ENCODE measurements around the gene FBXW8. TPM values are rescaled to one million over a fixed set of nuclear protein-coding genes. Genes with fewer than 3 reads are reported as not detected.

FBXW8 gene
- polyA plus RNA-seq, 3 donors, result 2.0 to 5.2 (median 2.7) TPM

GRCh38 chr12:116881877-116882507 lies 28.8 kb upstream of the FBXW8 start:
- Mint-ChIP-seq H3K4me1 (peaks cover 21% of the 10 kb centered on the region), H3K4me3 (peak overlapping the region in 1 of 2 donors; percentile 83), H3K36me3 (peaks cover 0 to 7% of the 10 kb centered on the region in 2 donors), H3K27me3 (ENCODE audit: low read depth in 3 of 3) (peaks cover 64 to 78% (median 70%) of the 10 kb centered on the region in 3 donors), H3K9me3 (peaks cover 0 to 28% (median 10%) of the 10 kb centered on the region in 7 donors), H3K27ac (no peak overlapping the region)
- Histone ChIP-seq H3K27me3 (ENCODE audit: control insufficient read depth in 2 of 2, insufficient read depth in 2 of 2, low read length in 2 of 2) (peaks cover 55 to 69% of the 10 kb centered on the region in 2 donors), H3K79me2 (ENCODE audit: insufficient read depth, low read length) (no peaks in the 10 kb centered on the region), H4K20me1 (ENCODE audit: insufficient read depth, low read length) (no peaks in the 10 kb centered on the region), H3K27ac (ENCODE audit: low read depth in 1 of 2, low read length in 2 of 2) (no peak overlapping the region), H3K4me3 (replicated peaks in 1 of 3; ENCODE audit: low read depth in 2 of 3, low read length in 3 of 3) (no peak overlapping the region), H3K9me3 (replicated peaks in 1 of 2; ENCODE audit: control insufficient read depth in 1 of 2, insufficient read depth in 1 of 2, low read length in 2 of 2) (peaks cover 3 to 31% of the 10 kb centered on the region in 2 donors), H3K9ac (ENCODE audit: insufficient read depth, low read length, poor library complexity, severe bottlenecking) (no peak overlapping the region), H3K4me2 (replicated peaks; ENCODE audit: extremely low read depth, low read length, poor library complexity, severe bottlenecking) (peak overlapping the region; percentile 39), H2AFZ (ENCODE audit: insufficient read depth, low read depth, low read length, poor library complexity, severe bottlenecking) (no peak overlapping the region), H3K36me3 (replicated peaks in 1 of 2; ENCODE audit: control insufficient read depth in 1 of 2, insufficient read depth in 2 of 2, low read length in 2 of 2) (no peaks in the 10 kb centered on the region), H3K4me1 (ENCODE audit: control insufficient read depth in 1 of 2, insufficient read depth in 2 of 2, low read length in 2 of 2) (peaks cover 0 to 45% of the 10 kb centered on the region in 2 donors)
- intact Hi-C loops (cut with micrococcal nuclease), result no loop called here
- DNase-seq, result no peak
- TF ChIP-seq CTCF (IDR thresholded peaks at IDR 0.05), result no peak
- 4% methylated on average over 27 of the region's 29 CpGs for WGBS (ENCODE audit: insufficient coverage)

GRCh38 chr12:116882742-116883141 lies 28.0 kb upstream of the FBXW8 start:
- Histone ChIP-seq H3K36me3 (replicated peaks in 1 of 2; ENCODE audit: control insufficient read depth in 1 of 2, insufficient read depth in 2 of 2, low read length in 2 of 2) (no peaks in the 10 kb centered on the region), H3K4me1 (ENCODE audit: control insufficient read depth in 1 of 2, insufficient read depth in 2 of 2, low read length in 2 of 2) (peaks cover 0 to 45% of the 10 kb centered on the region in 2 donors), H3K79me2 (ENCODE audit: insufficient read depth, low read length) (no peaks in the 10 kb centered on the region), H4K20me1 (ENCODE audit: insufficient read depth, low read length) (no peaks in the 10 kb centered on the region), H3K4me3 (replicated peaks in 1 of 3; ENCODE audit: low read depth in 2 of 3, low read length in 3 of 3) (no peak overlapping the region), H3K9me3 (replicated peaks in 1 of 2; ENCODE audit: control insufficient read depth in 1 of 2, insufficient read depth in 1 of 2, low read length in 2 of 2) (peaks cover 3 to 31% of the 10 kb centered on the region in 2 donors), H3K9ac (ENCODE audit: insufficient read depth, low read length, poor library complexity, severe bottlenecking) (no peak overlapping the region), H3K27me3 (ENCODE audit: control insufficient read depth in 2 of 2, insufficient read depth in 2 of 2, low read length in 2 of 2) (peaks cover 48 to 62% of the 10 kb centered on the region in 2 donors), H3K4me2 (replicated peaks; ENCODE audit: extremely low read depth, low read length, poor library complexity, severe bottlenecking) (no peak overlapping the region), H3K27ac (ENCODE audit: low read depth in 1 of 2, low read length in 2 of 2) (no peak overlapping the region), H2AFZ (ENCODE audit: insufficient read depth, low read depth, low read length, poor library complexity, severe bottlenecking) (no peak overlapping the region)
- WGBS (ENCODE audit: insufficient coverage), result 0% methylated on average over 1 of the region's 6 CpGs
- Mint-ChIP-seq H3K27ac (no peak overlapping the region), H3K36me3 (peaks cover 0 to 7% of the 10 kb centered on the region in 2 donors), H3K4me1 (peaks cover 21% of the 10 kb centered on the region), H3K4me3 (peak overlapping the region in 1 of 2 donors; percentile 83), H3K27me3 (ENCODE audit: low read depth in 3 of 3) (peaks cover 58 to 73% (median 62%) of the 10 kb centered on the region in 3 donors), H3K9me3 (peaks cover 0 to 27% (median 10%) of the 10 kb centered on the region in 7 donors)
- DNase-seq, result no peak
- intact Hi-C loops (cut with micrococcal nuclease), result no loop called here
- TF ChIP-seq CTCF (IDR thresholded peaks at IDR 0.05), result no peak

All from CD14-positive monocyte (primary cell).